NB4 (cell line): ENCODE measurements around the gene NTM.

ENCODE experiments used
- TF ChIP-seq, protein P1 (sequence below): IDR thresholded peaks from one replicate; pipeline ENCODE4 v1.5.1; 2012; ENCODE audit warnings: low read depth, low read length
- TF ChIP-seq, protein P2 (sequence below): IDR thresholded peaks from 2 replicates; pipeline ENCODE4 v1.6.1; 2011; ENCODE audit warnings: low read depth, low read length

DNA sequence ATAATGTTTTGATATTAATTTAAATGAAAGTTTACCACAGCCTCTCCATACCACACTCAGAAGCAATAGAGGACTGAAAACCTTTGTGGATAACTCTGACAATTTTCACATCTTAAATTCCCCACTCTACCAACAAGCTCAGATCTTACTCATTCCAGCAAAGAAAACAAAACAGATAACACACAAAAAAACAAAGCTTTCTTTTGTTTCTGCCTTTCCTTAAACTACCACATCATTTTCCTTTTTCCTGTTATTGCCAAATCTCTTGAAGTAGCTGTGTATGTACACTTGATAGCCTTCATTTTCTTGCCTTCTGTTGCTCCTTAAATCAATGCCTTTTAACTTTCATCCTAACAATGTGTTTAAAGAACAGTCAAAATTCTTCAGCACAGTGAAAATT lies 484.9 kb downstream of the NTM start:
- TF ChIP-seq, protein P1, sequence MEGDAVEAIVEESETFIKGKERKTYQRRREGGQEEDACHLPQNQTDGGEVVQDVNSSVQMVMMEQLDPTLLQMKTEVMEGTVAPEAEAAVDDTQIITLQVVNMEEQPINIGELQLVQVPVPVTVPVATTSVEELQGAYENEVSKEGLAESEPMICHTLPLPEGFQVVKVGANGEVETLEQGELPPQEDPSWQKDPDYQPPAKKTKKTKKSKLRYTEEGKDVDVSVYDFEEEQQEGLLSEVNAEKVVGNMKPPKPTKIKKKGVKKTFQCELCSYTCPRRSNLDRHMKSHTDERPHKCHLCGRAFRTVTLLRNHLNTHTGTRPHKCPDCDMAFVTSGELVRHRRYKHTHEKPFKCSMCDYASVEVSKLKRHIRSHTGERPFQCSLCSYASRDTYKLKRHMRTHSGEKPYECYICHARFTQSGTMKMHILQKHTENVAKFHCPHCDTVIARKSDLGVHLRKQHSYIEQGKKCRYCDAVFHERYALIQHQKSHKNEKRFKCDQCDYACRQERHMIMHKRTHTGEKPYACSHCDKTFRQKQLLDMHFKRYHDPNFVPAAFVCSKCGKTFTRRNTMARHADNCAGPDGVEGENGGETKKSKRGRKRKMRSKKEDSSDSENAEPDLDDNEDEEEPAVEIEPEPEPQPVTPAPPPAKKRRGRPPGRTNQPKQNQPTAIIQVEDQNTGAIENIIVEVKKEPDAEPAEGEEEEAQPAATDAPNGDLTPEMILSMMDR, result no peak
- TF ChIP-seq, protein P2, sequence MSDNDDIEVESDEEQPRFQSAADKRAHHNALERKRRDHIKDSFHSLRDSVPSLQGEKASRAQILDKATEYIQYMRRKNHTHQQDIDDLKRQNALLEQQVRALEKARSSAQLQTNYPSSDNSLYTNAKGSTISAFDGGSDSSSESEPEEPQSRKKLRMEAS, result no peak
